Thyroid gland (tissue), 4 donors: Measurements from ENCODE around the gene RSPRY1. TPM values are rescaled to one million over a fixed set of nuclear protein-coding genes. Genes with fewer than 3 reads are reported as not detected.

Experiments used
- DNase-seq, 2 donors: peaks; one replicate each; pipeline ENCODE4 v3.0.0-alpha.2; 2019
- H3K27ac ChIP-seq, 3 donors: fragments of 200-600 bp; sonication (generic); 1 replicate in 2 of 3; 2 replicates in 1 of 3; pipeline ENCODE4 v1.5.1; 2016 to 2019; ENCODE audit warnings: mild to moderate bottlenecking in 1 of 3, moderate library complexity in 1 of 3
- H3K27me3 ChIP-seq: fragments of 200-600 bp; sonication (generic); one replicate; pipeline ENCODE4 v1.5.1; 2019
- H3K36me3 ChIP-seq, 2 donors: fragments of 200-600 bp; sonication (generic); one replicate each; pipeline ENCODE4 v1.5.1; 2016 to 2019
- H3K4me1 ChIP-seq, 2 donors: fragments of 200-600 bp; sonication (generic); one replicate each; pipeline ENCODE4 v1.5.1; 2017 to 2019
- H3K4me3 ChIP-seq, 3 donors: fragments of 200-600 bp; sonication (generic); replicated peaks in 1 of 3; 1 replicate in 2 of 3; 2 replicates in 1 of 3; pipeline ENCODE4 v1.5.1; 2016; ENCODE audit warnings: mild to moderate bottlenecking in 1 of 3
- H3K9me3 ChIP-seq: fragments of 200-600 bp; sonication (generic); one replicate; pipeline ENCODE4 v1.5.1; 2017
- POLR2A ChIP-seq, 2 donors: fragments of 450-650 bp; IDR thresholded peaks; one replicate each; pipeline ENCODE4 v1.6.1; 2017; ENCODE audit warnings: antibody characterized with exemption in 2 of 2, mild to moderate bottlenecking in 2 of 2, moderate library complexity in 1 of 2
- WGBS, 2 donors: methylation state at CpG; one replicate each; pipeline ENCODE4 v1.1.5; 2017; 5-methylcytosine and 5-hydroxymethylcytosine counted together
- intact Hi-C: fragments of 100-400 bp; cut with DNase I; formaldehyde crosslinking; loops from one replicate; pipeline ENCODE4 v1.15.1; 2023
- total RNA-seq, 4 donors: library from RNA; depleted of rRNA; stranded (reverse); fragments of >200 nt; gene quantifications; one replicate each; pipeline ENCODE4 v1.2.3, GENCODE V29; 2016
- TF ChIP-seq, protein P1 (sequence below), 6 experiments: fragments of 200-600 bp in 3 of 6; fragments of 450-650 bp in 3 of 6; sonication (generic) in 3 of 6; IDR thresholded peaks; one replicate each; pipeline ENCODE4 v1.5.1; 2016 to 2019; ENCODE audit warnings: antibody characterized with exemption in 6 of 6, mild to moderate bottlenecking in 2 of 6, inconsistent platforms in 1 of 6, moderate library complexity in 1 of 6

RSPRY1 gene
- total RNA-seq, 4 donors from 2014 or later, result 42.6 to 59.2 (median 53.9) TPM

GRCh38 chr16:57260294-57260929, 74.3 kb downstream of the RSPRY1 start:
- no peaks in the 10 kb centered on the region for H3K9me3 ChIP-seq
- no peak overlapping the region for H3K4me3 ChIP-seq
- DNase-seq, result no peak
- H3K27ac ChIP-seq, result no peak overlapping the region
- H3K4me1 ChIP-seq, result peaks cover 11 to 24% of the 10 kb centered on the region in 2 donors
- intact Hi-C loops, result no loop called here
- no peak for TF ChIP-seq POLR2A (IDR thresholded peaks at IDR 0.05)
- TF ChIP-seq, protein P1, sequence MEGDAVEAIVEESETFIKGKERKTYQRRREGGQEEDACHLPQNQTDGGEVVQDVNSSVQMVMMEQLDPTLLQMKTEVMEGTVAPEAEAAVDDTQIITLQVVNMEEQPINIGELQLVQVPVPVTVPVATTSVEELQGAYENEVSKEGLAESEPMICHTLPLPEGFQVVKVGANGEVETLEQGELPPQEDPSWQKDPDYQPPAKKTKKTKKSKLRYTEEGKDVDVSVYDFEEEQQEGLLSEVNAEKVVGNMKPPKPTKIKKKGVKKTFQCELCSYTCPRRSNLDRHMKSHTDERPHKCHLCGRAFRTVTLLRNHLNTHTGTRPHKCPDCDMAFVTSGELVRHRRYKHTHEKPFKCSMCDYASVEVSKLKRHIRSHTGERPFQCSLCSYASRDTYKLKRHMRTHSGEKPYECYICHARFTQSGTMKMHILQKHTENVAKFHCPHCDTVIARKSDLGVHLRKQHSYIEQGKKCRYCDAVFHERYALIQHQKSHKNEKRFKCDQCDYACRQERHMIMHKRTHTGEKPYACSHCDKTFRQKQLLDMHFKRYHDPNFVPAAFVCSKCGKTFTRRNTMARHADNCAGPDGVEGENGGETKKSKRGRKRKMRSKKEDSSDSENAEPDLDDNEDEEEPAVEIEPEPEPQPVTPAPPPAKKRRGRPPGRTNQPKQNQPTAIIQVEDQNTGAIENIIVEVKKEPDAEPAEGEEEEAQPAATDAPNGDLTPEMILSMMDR (IDR thresholded peaks at IDR 0.05), result no peak
- WGBS, 2 donors, result 72 to 77% methylated on average over 16 of the region's 16 CpGs
- peaks cover 0 to 7% of the 10 kb centered on the region in 2 donors for H3K36me3 ChIP-seq
- no peaks in the 10 kb centered on the region for H3K27me3 ChIP-seq

- Histone ChIP-seq H3K27ac (no peak overlapping the region), H3K4me1 (peaks cover 22 to 38% of the 10 kb centered on the region in 2 donors), H3K4me3 (no peak overlapping the region), H3K27me3 (no peaks in the 10 kb centered on the region), H3K36me3 (no peaks in the 10 kb centered on the region), H3K9me3 (no peaks in the 10 kb centered on the region)
- TF ChIP-seq, protein P1 (IDR thresholded peaks at IDR 0.05), result no peak
- no peak for TF ChIP-seq POLR2A (IDR thresholded peaks at IDR 0.05)
- intact Hi-C loops, result no loop called here
- 97 to 99% methylated on average over 9 of the region's 9 CpGs for WGBS, 2 donors
- no peak for DNase-seq
Measured at GRCh38 chr16:57261806-57262205, 75.7 kb downstream of the RSPRY1 start.

- DNase-seq, result no peak
- 93 to 96% methylated on average over 12 to 16 of the region's 17 CpGs for WGBS, 2 donors
- intact Hi-C loops, result no loop called here
- Histone ChIP-seq H3K4me1 (peaks cover 34 to 47% of the 10 kb centered on the region in 2 donors), H3K27ac (no peak overlapping the region), H3K27me3 (no peaks in the 10 kb centered on the region), H3K4me3 (no peak overlapping the region), H3K36me3 (no peaks in the 10 kb centered on the region), H3K9me3 (no peaks in the 10 kb centered on the region)
- no peak for TF ChIP-seq POLR2A (IDR thresholded peaks at IDR 0.05)
- TF ChIP-seq, protein P1 (IDR thresholded peaks at IDR 0.05), result no peak
Measured at GRCh38 chr16:57262841-57263540, 76.9 kb downstream of the RSPRY1 start.

GRCh38 chr16:57263541-57264351, 77.6 kb downstream of the RSPRY1 start:
- H3K4me1 ChIP-seq, result peaks cover 41 to 51% of the 10 kb centered on the region in 2 donors
- H3K27me3 ChIP-seq, result no peaks in the 10 kb centered on the region
- TF ChIP-seq, protein P1 (IDR thresholded peaks at IDR 0.05), result no peak
- TF ChIP-seq POLR2A (IDR thresholded peaks at IDR 0.05), result no peak
- no peaks in the 10 kb centered on the region for H3K9me3 ChIP-seq
- H3K36me3 ChIP-seq, result no peaks in the 10 kb centered on the region
- intact Hi-C loops, result no loop called here
- 85 to 94% methylated on average over 10 to 16 of the region's 18 CpGs for WGBS, 2 donors
- no peak for DNase-seq
- H3K27ac ChIP-seq, result peak overlapping the region in 2 of 3 donors; percentile 95 to 97
- H3K4me3 ChIP-seq, result no peak overlapping the region
